PC-3 (cell line): ENCODE data around the gene EIF4A3. TPM values are rescaled to one million over a fixed set of nuclear protein-coding genes. Genes with fewer than 3 reads are reported as not detected.

Source experiments
- ATAC-seq: fragments of 200-7000 bp; cut with Tn5 transposase; 2 replicates; pipeline ENCODE4 v1.9.1; 2020; ENCODE audit warnings: mild to moderate bottlenecking, moderate library complexity
- BruUV-seq: library from RNA; stranded (reverse); fragments of 400-500 nt; replicated peaks from 2 replicates; lab custom pipeline; 2021; lab: Mats Ljungman, UMichigan
- CTCF ChIA-PET: fragments of 300-600 bp; sonication (Branson Sonifier 250); formaldehyde crosslinking; loops from one replicate; lab custom pipeline; 2022; ENCODE audit warnings: antibody characterized with exemption; lab: Charles Lee
- POLR2A ChIA-PET: fragments of 300-600 bp; sonication (Branson Sonifier 250); formaldehyde crosslinking; loops from one replicate; lab custom pipeline; 2022; ENCODE audit warnings: antibody characterized with exemption; ENCODE audit not compliant: unreplicated experiment; lab: Charles Lee
- DNase-seq: peaks from one replicate; pipeline ENCODE4 v3.0.0-alpha.2; 2015
- H2AFZ ChIP-seq: fragments of 300-600 bp; sonication (generic); 2 replicates; pipeline ENCODE4 v1.6.0; 2016; ENCODE audit warnings: antibody characterized with exemption, low read length
- H3F3A ChIP-seq: fragments of 300-600 bp; sonication (generic); one replicate; pipeline ENCODE4 v1.6.0; 2017; ENCODE audit warnings: antibody characterized with exemption, low read length, control low read depth, mild to moderate bottlenecking; ENCODE audit not compliant: unreplicated experiment
- H3K27ac ChIP-seq: fragments of 300-600 bp; sonication (generic); 2 replicates; pipeline ENCODE4 v1.5.1; 2016; ENCODE audit warnings: mild to moderate bottlenecking, low read length
- H3K27me3 ChIP-seq: fragments of 300-600 bp; sonication (generic); 2 replicates; pipeline ENCODE4 v1.6.1; 2016; ENCODE audit warnings: low read length, mixed read lengths
- H3K36me3 ChIP-seq: fragments of 300-600 bp; sonication (generic); 2 replicates; pipeline ENCODE4 v1.6.1; 2016; ENCODE audit warnings: low read depth, mixed run types, low read length, mixed read lengths
- H3K4me1 ChIP-seq: fragments of 300-600 bp; sonication (generic); 2 replicates; pipeline ENCODE4 v1.5.1; 2016; ENCODE audit warnings: low read length; ENCODE audit not compliant: insufficient read depth
- H3K4me2 ChIP-seq: fragments of 300-600 bp; sonication (generic); 2 replicates; pipeline ENCODE4 v1.6.0; 2016; ENCODE audit warnings: low read length
- H3K4me3 ChIP-seq: fragments of 300-600 bp; sonication (generic); 2 replicates; pipeline ENCODE4 v1.5.1; 2016; ENCODE audit warnings: mild to moderate bottlenecking, low read length, mixed read lengths
- H3K79me2 ChIP-seq: fragments of 300-600 bp; sonication (generic); 2 replicates; pipeline ENCODE4 v1.6.1; 2017; ENCODE audit warnings: low read length, mixed read lengths
- H3K9ac ChIP-seq: fragments of 300-600 bp; sonication (generic); 2 replicates; pipeline ENCODE4 v1.6.0; 2016; ENCODE audit warnings: mild to moderate bottlenecking, low read length
- H3K9me2 ChIP-seq: fragments of 300-600 bp; sonication (generic); replicated peaks from 2 replicates; pipeline ENCODE4 v1.6.1; 2016; ENCODE audit warnings: mixed run types, low read length, mixed read lengths
- H3K9me3 ChIP-seq: fragments of 300-600 bp; sonication (generic); 2 replicates; pipeline ENCODE4 v1.6.1; 2016; ENCODE audit warnings: low read length, mixed read lengths
- H4K20me1 ChIP-seq: fragments of 300-600 bp; sonication (generic); 2 replicates; pipeline ENCODE4 v1.6.1; 2016; ENCODE audit warnings: low read length, mixed read lengths
- EZH2 ChIP-seq: fragments of 300-600 bp; sonication (generic); IDR thresholded peaks from one replicate; pipeline ENCODE4 v1.6.1; 2017; ENCODE audit warnings: antibody characterized with exemption, mild to moderate bottlenecking, low read length; ENCODE audit not compliant: unreplicated experiment
- EZH2phosphoT487 ChIP-seq: fragments of 300-600 bp; sonication (generic); IDR thresholded peaks from 2 replicates; pipeline ENCODE4 v1.6.1; 2018; ENCODE audit warnings: mild to moderate bottlenecking, antibody characterized with exemption, low read length, borderline replicate concordance
- intact Hi-C: fragments of 100-400 bp; cut with micrococcal nuclease; formaldehyde crosslinking; loops from 2 replicates; pipeline ENCODE4 v1.9.0; 2023
- total RNA-seq: library from RNA; depleted of rRNA; stranded (reverse); fragments of >200 nt; gene quantifications from 2 replicates; pipeline ENCODE4 v1.2.3, GENCODE V29; 2014
- TF ChIP-seq, protein P1 (sequence below): fragments of 300-600 bp; sonication (generic); conservative IDR thresholded peaks from 2 replicates; pipeline ENCODE4 v1.5.1; 2017; ENCODE audit warnings: antibody characterized with exemption, low read depth, mild to moderate bottlenecking, low read length

The EIF4A3 gene
- total RNA-seq, 1 experiment from 2014 or later = 167 TPM

DNA sequence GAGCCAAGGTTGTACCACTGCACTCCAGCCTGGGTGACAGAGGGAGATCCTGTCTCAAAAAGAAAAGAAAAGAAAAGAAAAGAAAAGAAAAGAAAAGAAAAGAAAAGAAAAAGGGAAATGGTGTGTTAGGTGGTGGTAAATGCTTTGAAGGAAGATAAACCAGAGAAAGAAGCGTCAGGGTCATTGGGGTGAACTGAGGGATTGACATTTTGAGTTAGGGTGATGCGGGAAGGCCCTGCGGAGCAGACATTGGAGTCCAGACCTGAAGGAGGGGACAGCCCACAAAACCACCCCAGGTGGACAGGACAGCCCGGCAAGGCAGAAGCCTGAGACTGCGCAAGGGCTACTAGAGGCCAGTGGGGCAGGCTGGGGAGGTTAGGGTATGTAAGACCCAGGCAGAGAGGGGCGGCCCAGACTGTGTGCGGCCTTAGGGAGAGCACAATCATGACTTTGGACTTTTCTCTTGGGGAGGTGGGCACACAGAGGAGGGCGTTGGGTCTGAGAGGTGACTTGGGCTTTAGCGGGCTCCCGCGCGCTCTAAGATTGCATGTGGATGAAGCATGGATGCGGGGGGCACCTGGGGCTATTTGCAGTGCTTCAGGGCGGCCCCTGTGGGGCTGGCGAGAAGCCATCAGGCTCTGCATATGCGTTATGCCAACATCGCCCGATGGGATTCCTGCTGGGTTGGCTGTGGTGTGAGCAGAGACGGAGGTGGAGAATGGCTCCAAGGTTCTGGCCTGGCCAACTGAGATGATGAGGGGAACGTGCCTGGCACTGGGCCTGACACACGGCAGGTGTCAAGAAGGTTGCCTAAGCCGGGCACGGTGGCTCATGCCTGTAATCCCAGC, 48.9 kb downstream of the EIF4A3 start:
- CTCF ChIA-PET = no interaction called here

DNA sequence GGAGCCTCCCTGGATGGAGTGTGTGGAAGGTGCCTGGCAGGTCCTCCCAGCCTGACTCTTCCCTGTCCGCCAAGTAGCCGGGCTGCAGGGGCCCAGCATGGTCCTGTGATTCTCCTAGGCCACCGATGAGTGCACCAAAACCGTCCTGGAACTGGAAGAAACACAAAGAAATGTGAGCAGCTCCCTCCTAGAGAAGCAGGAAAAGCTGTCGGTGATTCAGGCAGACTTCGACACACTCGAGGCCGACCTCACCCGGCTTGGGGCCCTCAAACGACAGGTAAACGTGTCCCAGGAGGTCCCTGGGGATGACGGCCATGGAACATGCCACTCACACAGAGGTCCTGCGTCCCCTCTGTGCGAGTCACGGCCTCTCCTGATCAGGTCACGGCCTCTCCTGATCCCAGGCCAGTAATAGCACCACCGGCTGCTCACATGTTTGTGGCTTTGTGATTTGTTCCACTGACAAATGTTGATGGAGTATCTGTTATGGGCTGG, 49.8 kb downstream of the EIF4A3 start:
- H3K4me2 ChIP-seq = no peak overlapping the region
- no peaks in the 10 kb centered on the region for H3K9me3 ChIP-seq
- H4K20me1 ChIP-seq = no peaks in the 10 kb centered on the region
- no peak overlapping the region for H3K27ac ChIP-seq
- no peak overlapping the region for H2AFZ ChIP-seq
- TF ChIP-seq EZH2 (no peak), EZH2phosphoT487 (no peak)
- TF ChIP-seq, protein P1, sequence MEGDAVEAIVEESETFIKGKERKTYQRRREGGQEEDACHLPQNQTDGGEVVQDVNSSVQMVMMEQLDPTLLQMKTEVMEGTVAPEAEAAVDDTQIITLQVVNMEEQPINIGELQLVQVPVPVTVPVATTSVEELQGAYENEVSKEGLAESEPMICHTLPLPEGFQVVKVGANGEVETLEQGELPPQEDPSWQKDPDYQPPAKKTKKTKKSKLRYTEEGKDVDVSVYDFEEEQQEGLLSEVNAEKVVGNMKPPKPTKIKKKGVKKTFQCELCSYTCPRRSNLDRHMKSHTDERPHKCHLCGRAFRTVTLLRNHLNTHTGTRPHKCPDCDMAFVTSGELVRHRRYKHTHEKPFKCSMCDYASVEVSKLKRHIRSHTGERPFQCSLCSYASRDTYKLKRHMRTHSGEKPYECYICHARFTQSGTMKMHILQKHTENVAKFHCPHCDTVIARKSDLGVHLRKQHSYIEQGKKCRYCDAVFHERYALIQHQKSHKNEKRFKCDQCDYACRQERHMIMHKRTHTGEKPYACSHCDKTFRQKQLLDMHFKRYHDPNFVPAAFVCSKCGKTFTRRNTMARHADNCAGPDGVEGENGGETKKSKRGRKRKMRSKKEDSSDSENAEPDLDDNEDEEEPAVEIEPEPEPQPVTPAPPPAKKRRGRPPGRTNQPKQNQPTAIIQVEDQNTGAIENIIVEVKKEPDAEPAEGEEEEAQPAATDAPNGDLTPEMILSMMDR = no peak
- no peak overlapping the region for H3K9ac ChIP-seq
- no peaks in the 10 kb centered on the region for H3K9me2 ChIP-seq
- H3K4me1 ChIP-seq = peaks cover 10% of the 10 kb centered on the region
- H3K79me2 ChIP-seq = peaks cover 7% of the 10 kb centered on the region
- ChIA-PET POLR2A (no interaction called here), CTCF (interaction anchor here (0.6 kb wide), 1 partner anchor 30 kb away, joined by 4 read pairs; no protein-coding TSS in a partner anchor)
- H3F3A ChIP-seq = no peaks in the 10 kb centered on the region
- intact Hi-C loops = no loop called here
- no peak for ATAC-seq
- DNase-seq = no peak
- no peak overlapping the region for H3K4me3 ChIP-seq
- H3K36me3 ChIP-seq = no peaks in the 10 kb centered on the region
- H3K27me3 ChIP-seq = no peaks in the 10 kb centered on the region
- BruUV-seq = no TSS peak

More for the DNA sequence above, 48.9 kb downstream of the EIF4A3 start:
- H3K27ac ChIP-seq = no peak overlapping the region
- no peaks in the 10 kb centered on the region for H4K20me1 ChIP-seq
- POLR2A ChIA-PET = no interaction called here
- H3F3A ChIP-seq = no peaks in the 10 kb centered on the region
- intact Hi-C loops = no loop called here
- H3K4me1 ChIP-seq = peaks cover 18% of the 10 kb centered on the region
- no peaks in the 10 kb centered on the region for H3K36me3 ChIP-seq
- H3K9me3 ChIP-seq = no peaks in the 10 kb centered on the region
- H3K9ac ChIP-seq = no peak overlapping the region
- H3K4me2 ChIP-seq = no peak overlapping the region
- TF ChIP-seq, protein P1 = no peak
- TF ChIP-seq EZH2 (no peak), EZH2phosphoT487 (no peak)
- BruUV-seq = no TSS peak
- no peak overlapping the region for H3K4me3 ChIP-seq
- H3K27me3 ChIP-seq = no peaks in the 10 kb centered on the region
- ATAC-seq (no peak), DNase-seq (no peak)
- H3K79me2 ChIP-seq = peaks cover 15% of the 10 kb centered on the region
- H2AFZ ChIP-seq = no peak overlapping the region
- H3K9me2 ChIP-seq = no peaks in the 10 kb centered on the region

DNA sequence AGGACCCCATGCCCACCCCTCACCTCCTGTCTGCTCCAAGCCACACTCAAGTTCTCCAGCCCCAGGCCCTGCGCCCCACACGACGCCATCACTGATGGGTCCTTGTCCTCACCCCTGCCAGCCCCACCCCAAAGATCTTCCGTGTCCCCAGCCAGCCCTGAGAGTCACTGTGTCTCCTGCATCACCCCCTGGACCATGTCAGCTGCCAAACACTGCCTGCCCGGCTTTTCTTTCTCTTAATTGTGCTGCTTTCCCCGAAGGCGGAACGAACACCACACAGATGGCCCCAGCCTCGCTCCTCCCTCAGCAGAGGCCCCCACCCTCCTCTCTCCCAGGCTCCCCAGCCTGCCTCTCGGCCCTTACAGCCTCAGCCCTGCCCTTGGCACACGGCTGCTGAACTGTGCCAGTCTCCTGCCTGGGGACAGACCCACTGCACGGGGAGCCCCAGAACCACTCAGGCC, 50.3 kb downstream of the EIF4A3 start:
- Histone ChIP-seq H3K9ac (no peak overlapping the region), H3K9me3 (no peaks in the 10 kb centered on the region), H3K36me3 (no peaks in the 10 kb centered on the region), H3K27ac (no peak overlapping the region), H3K9me2 (no peaks in the 10 kb centered on the region), H3K27me3 (no peaks in the 10 kb centered on the region), H3K4me2 (no peak overlapping the region), H3K79me2 (peaks cover under 1% of the 10 kb centered on the region), H3K4me3 (no peak overlapping the region), H3K4me1 (peaks cover 7% of the 10 kb centered on the region), H2AFZ (no peak overlapping the region), H4K20me1 (no peaks in the 10 kb centered on the region), H3F3A (no peaks in the 10 kb centered on the region)
- DNase-seq (no peak), ATAC-seq (no peak)
- TF ChIP-seq EZH2 = no peak
- intact Hi-C loops = no loop called here
- CTCF ChIA-PET = interaction anchor here (0.6 kb wide), 1 partner anchor 31 kb away, joined by 4 read pairs; no protein-coding TSS in a partner anchor
- POLR2A ChIA-PET = no interaction called here
- BruUV-seq = no TSS peak
